D341Med (cell line): ENCODE data around the gene APBB1IP.
"Not testable (repeated sequence)": the region's sequence is repeated elsewhere in the genome, so short reads cannot be mapped to it uniquely, and the experiment has no call there.

Experiments
- DNase-seq: peaks from one replicate; pipeline ENCODE4 v3.0.0; 2012; ENCODE audit warnings: low spot score

The APBB1IP gene

GRCh38 chr10:26437637-26438461, at the start of gene APBB1IP:
Gene APBB1IP (plus strand): TSS chr10:26438341. CDS start chr10:26492327, 53,986 bp downstream.
- DNase-seq = no peak

GRCh38 chr10:26389533-26389932, 48.6 kb upstream of the APBB1IP start:
- DNase-seq = no peak

- no peak for DNase-seq
Measured at GRCh38 chr10:26391701-26392695, 46.1 kb upstream of the APBB1IP start.

GRCh38 chr10:26398353-26398752, 39.8 kb upstream of the APBB1IP start:
- not testable (repeated sequence) for DNase-seq

- DNase-seq = no peak
Measured at GRCh38 chr10:26407406-26407969, 30.7 kb upstream of the APBB1IP start.

- DNase-seq = no peak
Measured at GRCh38 chr10:26408858-26409494, 29.2 kb upstream of the APBB1IP start.

- DNase-seq = no peak
Measured at GRCh38 chr10:26410356-26410755, 27.8 kb upstream of the APBB1IP start.

- DNase-seq = no peak
Measured at GRCh38 chr10:26412932-26413331, 25.2 kb upstream of the APBB1IP start.

GRCh38 chr10:26413375-26413774, 24.8 kb upstream of the APBB1IP start:
- no peak for DNase-seq

- no peak for DNase-seq
Measured at GRCh38 chr10:26417136-26417535, 21.0 kb upstream of the APBB1IP start.

- DNase-seq = no peak
Measured at GRCh38 chr10:26422977-26423376, 15.2 kb upstream of the APBB1IP start.

- DNase-seq = no peak
Measured at GRCh38 chr10:26423722-26424121, 14.4 kb upstream of the APBB1IP start.

- no peak for DNase-seq
Measured at GRCh38 chr10:26430641-26431163, 7.4 kb upstream of the APBB1IP start.

GRCh38 chr10:26432938-26433337, 5.2 kb upstream of the APBB1IP start:
- no peak for DNase-seq

GRCh38 chr10:26435852-26436251, 2.3 kb upstream of the APBB1IP start:
- DNase-seq = no peak

- DNase-seq = no peak
Measured at GRCh38 chr10:26436848-26437247, 1.3 kb upstream of the APBB1IP start.

- no peak for DNase-seq
Measured at GRCh38 chr10:26438534-26439341, 597 bp downstream of the APBB1IP start.

GRCh38 chr10:26439406-26440087, 1.4 kb downstream of the APBB1IP start:
- DNase-seq = no peak

GRCh38 chr10:26440088-26440470, 1.9 kb downstream of the APBB1IP start:
- DNase-seq = no peak

- DNase-seq = no peak
Measured at GRCh38 chr10:26441491-26442214, 3.5 kb downstream of the APBB1IP start.
